Natural killer cell (primary cell): ENCODE data around the gene BAX. TPM values are rescaled to one million over a fixed set of nuclear protein-coding genes. Genes with fewer than 3 reads are reported as not detected.

Source experiments
- ATAC-seq, 3 donors: fragments of 150-1000 bp in 2 of 3; fragments of 200-7000 bp in 1 of 3; cut with Tn5 transposase; 1 replicate in 1 of 3; 2 replicates in 2 of 3; pipeline ENCODE4 v1.10.0; 2021; ENCODE audit warnings: mild to moderate bottlenecking in 2 of 3, moderate library complexity in 2 of 3
- DNase-seq, 2 donors: peaks; one replicate each; pipeline versions ENCODE4 v3.0.0 to v3.0.0-alpha.2; 2013 to 2021; ENCODE audit warnings: mixed read lengths in 1 of 2
- H3K27ac ChIP-seq: one replicate; pipeline ENCODE4 v1.5.1; 2013; ENCODE audit warnings: mild to moderate bottlenecking, low read length
- H3K27me3 ChIP-seq: one replicate; pipeline ENCODE4 v1.6.1; 2013; ENCODE audit warnings: low read length; ENCODE audit not compliant: control insufficient read depth, insufficient read depth
- H3K36me3 ChIP-seq: one replicate; pipeline ENCODE4 v1.6.1; 2013; ENCODE audit warnings: low read length; ENCODE audit not compliant: control insufficient read depth, insufficient read depth
- H3K4me1 ChIP-seq: one replicate; pipeline ENCODE4 v1.6.1; 2013; ENCODE audit warnings: low read length; ENCODE audit not compliant: control insufficient read depth, insufficient read depth
- H3K4me3 ChIP-seq: one replicate; pipeline ENCODE4 v1.5.1; 2013; ENCODE audit warnings: low read length
- H3K9me3 ChIP-seq: one replicate; pipeline ENCODE4 v1.6.1; 2013; ENCODE audit warnings: low read length; ENCODE audit not compliant: control insufficient read depth, insufficient read depth
- H3K27ac Mint-ChIP-seq, 2 donors: one replicate each; pipeline ENCODE4 v1.8.0; 2022; ENCODE audit warnings: mild to moderate bottlenecking in 2 of 2, mixed read lengths in 2 of 2, moderate library complexity in 1 of 2
- H3K27me3 Mint-ChIP-seq, 2 donors: one replicate each; pipeline ENCODE4 v1.8.0; 2022; ENCODE audit warnings: low read depth in 2 of 2, mixed read lengths in 2 of 2
- H3K36me3 Mint-ChIP-seq: one replicate; pipeline ENCODE4 v1.8.0; 2022; ENCODE audit warnings: mixed read lengths
- H3K4me1 Mint-ChIP-seq, 2 donors: one replicate each; pipeline ENCODE4 v1.8.0; 2022; ENCODE audit warnings: mixed read lengths in 2 of 2
- H3K4me3 Mint-ChIP-seq: one replicate; pipeline ENCODE4 v1.8.0; 2022; ENCODE audit warnings: mild to moderate bottlenecking, moderate library complexity, mixed read lengths
- H3K9me3 Mint-ChIP-seq, 2 donors: one replicate each; pipeline ENCODE4 v1.8.0; 2022; ENCODE audit warnings: mixed read lengths in 2 of 2
- WGBS: methylation state at CpG from one replicate; pipeline ENCODE4 v1.1.7; 2013; ENCODE audit warnings: missing lambda C conversion rate; ENCODE audit not compliant: insufficient coverage; 5-methylcytosine and 5-hydroxymethylcytosine counted together
- intact Hi-C: fragments of 100-400 bp; cut with micrococcal nuclease; formaldehyde crosslinking; loops from one replicate; pipeline ENCODE4 v1.14.2; 2022
- total RNA-seq, 4 donors: library from RNA; stranded (reverse); fragments of 120-200 nt in 1 of 4; gene quantifications; one replicate each; pipeline versions ENCODE4 v1.2.3 to v1.2.4, GENCODE V29; 2013 to 2022
- TF ChIP-seq, protein P1 (sequence below): fragments of 200-600 bp; IDR thresholded peaks from one replicate; pipeline ENCODE4 v1.8.0; 2022; ENCODE audit warnings: antibody characterized with exemption

The BAX gene
- total RNA-seq, 3 donors from 2014 or later (not counting 1 experiment from before 2014, with no cell fraction given): 117 to 133 (median 120) TPM

DNA sequence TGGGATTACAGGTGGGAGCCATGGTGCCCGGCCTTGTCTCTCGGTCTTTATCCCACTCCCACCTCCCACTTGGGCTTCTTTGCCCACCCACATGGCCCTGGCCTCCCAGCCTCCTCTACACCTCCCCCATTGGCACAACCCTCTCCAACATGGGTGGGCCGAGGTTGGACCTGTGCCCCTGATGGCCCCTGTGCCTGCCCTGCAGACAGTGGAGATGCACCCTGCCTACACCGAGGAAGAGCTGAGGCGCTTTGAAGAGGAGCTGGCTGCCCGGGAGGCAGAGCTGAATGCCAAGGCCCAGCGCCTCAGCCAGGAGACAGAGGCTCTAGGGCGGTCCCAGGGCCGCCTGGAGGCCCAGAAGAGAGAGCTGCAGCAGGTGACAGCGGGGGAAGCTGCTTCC is 33.7 kb upstream of the BAX start:
- TF ChIP-seq, protein P1, sequence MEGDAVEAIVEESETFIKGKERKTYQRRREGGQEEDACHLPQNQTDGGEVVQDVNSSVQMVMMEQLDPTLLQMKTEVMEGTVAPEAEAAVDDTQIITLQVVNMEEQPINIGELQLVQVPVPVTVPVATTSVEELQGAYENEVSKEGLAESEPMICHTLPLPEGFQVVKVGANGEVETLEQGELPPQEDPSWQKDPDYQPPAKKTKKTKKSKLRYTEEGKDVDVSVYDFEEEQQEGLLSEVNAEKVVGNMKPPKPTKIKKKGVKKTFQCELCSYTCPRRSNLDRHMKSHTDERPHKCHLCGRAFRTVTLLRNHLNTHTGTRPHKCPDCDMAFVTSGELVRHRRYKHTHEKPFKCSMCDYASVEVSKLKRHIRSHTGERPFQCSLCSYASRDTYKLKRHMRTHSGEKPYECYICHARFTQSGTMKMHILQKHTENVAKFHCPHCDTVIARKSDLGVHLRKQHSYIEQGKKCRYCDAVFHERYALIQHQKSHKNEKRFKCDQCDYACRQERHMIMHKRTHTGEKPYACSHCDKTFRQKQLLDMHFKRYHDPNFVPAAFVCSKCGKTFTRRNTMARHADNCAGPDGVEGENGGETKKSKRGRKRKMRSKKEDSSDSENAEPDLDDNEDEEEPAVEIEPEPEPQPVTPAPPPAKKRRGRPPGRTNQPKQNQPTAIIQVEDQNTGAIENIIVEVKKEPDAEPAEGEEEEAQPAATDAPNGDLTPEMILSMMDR: no peak
- ATAC-seq: no peak
- no peak for DNase-seq
- no peak overlapping the region for H3K27ac Mint-ChIP-seq
- Histone ChIP-seq H3K9me3 (no peaks in the 10 kb centered on the region), H3K27ac (no peak overlapping the region), H3K4me1 (no peaks in the 10 kb centered on the region), H3K27me3 (no peaks in the 10 kb centered on the region), H3K36me3 (peaks cover 26% of the 10 kb centered on the region), H3K4me3 (no peak overlapping the region)
- 88% methylated on average over 10 of the region's 10 CpGs for WGBS
- no peaks in the 10 kb centered on the region for H3K36me3 Mint-ChIP-seq
- H3K4me1 Mint-ChIP-seq: peaks cover 5 to 7% of the 10 kb centered on the region in 2 donors
- H3K27me3 Mint-ChIP-seq: no peaks in the 10 kb centered on the region
- intact Hi-C loops: no loop called here
- no peaks in the 10 kb centered on the region for H3K9me3 Mint-ChIP-seq
- no peak overlapping the region for H3K4me3 Mint-ChIP-seq

DNA sequence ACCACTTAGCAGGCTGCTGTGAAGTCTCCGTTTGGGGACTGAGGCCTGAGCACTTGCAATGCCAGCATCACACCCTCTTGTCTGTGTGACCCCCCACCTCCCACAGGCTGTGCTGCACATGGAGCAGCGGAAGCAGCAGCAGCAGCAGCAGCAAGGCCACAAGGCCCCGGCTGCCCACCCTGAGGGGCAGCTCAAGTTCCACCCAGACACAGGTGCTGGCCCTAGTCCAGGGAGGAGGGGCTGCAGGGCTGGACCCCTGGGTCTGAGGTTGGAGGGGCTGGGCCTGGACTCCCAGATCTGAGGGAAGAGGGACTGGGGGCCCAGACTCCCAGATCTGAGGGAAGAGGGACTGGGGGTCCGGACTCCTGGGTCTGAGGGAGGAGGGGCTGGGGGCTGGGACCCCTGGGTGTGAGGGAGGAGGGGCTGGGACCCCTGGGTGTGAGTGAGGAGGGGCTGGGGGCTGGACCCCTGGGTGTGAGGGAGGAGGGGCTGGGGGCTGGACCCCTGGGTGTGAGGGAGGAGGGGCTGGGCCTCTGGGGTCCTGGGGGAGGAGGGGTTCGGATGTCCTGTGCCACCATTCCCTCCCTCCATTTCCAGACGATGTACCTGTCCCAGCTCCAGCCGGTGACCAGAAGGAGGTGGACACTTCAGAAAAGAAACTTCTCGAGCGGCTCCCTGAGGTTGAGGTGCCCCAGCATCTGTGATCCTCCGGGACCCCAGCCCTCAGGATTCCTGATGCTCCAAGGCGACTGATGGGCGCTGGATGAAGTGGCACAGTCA is 32.8 kb upstream of the BAX start:
- H3K9me3 Mint-ChIP-seq: no peaks in the 10 kb centered on the region
- intact Hi-C loops: no loop called here
- Histone ChIP-seq H3K9me3 (no peaks in the 10 kb centered on the region), H3K4me3 (no peak overlapping the region), H3K27ac (no peak overlapping the region), H3K27me3 (no peaks in the 10 kb centered on the region), H3K36me3 (peaks cover 25% of the 10 kb centered on the region), H3K4me1 (no peaks in the 10 kb centered on the region)
- no peak for DNase-seq
- H3K36me3 Mint-ChIP-seq: no peaks in the 10 kb centered on the region
- H3K4me1 Mint-ChIP-seq: peaks cover 5 to 7% of the 10 kb centered on the region in 2 donors
- no peaks in the 10 kb centered on the region for H3K27me3 Mint-ChIP-seq
- 96% methylated on average over 11 of the region's 12 CpGs for WGBS
- no peak overlapping the region for H3K4me3 Mint-ChIP-seq
- no peak overlapping the region for H3K27ac Mint-ChIP-seq
- TF ChIP-seq, protein P1: no peak
- no peak for ATAC-seq

DNA sequence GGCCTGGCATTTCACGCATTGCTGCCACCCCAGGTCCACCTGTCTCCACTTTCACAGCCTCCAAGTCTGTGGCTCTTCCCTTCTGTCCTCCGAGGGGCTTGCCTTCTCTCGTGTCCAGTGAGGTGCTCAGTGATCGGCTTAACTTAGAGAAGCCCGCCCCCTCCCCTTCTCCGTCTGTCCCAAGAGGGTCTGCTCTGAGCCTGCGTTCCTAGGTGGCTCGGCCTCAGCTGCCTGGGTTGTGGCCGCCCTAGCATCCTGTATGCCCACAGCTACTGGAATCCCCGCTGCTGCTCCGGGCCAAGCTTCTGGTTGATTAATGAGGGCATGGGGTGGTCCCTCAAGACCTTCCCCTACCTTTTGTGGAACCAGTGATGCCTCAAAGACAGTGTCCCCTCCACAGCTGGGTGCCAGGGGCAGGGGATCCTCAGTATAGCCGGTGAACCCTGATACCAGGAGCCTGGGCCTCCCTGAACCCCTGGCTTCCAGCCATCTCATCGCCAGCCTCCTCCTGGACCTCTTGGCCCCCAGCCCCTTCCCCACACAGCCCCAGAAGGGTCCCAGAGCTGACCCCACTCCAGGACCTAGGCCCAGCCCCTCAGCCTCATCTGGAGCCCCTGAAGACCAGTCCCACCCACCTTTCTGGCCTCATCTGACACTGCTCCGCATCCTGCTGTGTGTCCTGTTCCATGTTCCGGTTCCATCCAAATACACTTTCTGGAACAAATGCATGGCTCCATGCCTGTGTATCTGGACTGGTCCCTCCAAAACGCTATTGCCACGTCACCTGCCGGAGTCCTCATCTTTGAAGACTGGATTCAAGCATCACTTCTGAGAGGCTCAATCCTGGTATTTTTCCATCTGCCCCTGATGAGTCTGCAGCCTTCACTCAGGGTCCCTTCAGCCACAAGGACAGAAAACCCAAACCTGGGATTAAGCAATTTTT is 31.9 kb upstream of the BAX start:
- Mint-ChIP-seq H3K4me3 (no peak overlapping the region), H3K27me3 (no peaks in the 10 kb centered on the region), H3K36me3 (no peaks in the 10 kb centered on the region), H3K9me3 (no peaks in the 10 kb centered on the region), H3K4me1 (peaks cover 2 to 4% of the 10 kb centered on the region in 2 donors), H3K27ac (no peak overlapping the region)
- H3K27ac ChIP-seq: no peak overlapping the region
- H3K27me3 ChIP-seq: no peaks in the 10 kb centered on the region
- H3K4me1 ChIP-seq: no peaks in the 10 kb centered on the region
- TF ChIP-seq, protein P1: no peak
- H3K36me3 ChIP-seq: peaks cover 23% of the 10 kb centered on the region
- no peak for DNase-seq
- H3K9me3 ChIP-seq: no peaks in the 10 kb centered on the region
- WGBS: 92% methylated on average over 18 of the region's 18 CpGs
- no peak overlapping the region for H3K4me3 ChIP-seq
- intact Hi-C loops: no loop called here
- ATAC-seq: no peak
